Astrocyte (in vitro differentiated cells and primary cell): ENCODE data around the gene EPN2.

ENCODE experiments used
- EZH2 ChIP-seq: IDR thresholded peaks from 2 replicates; pipeline ENCODE4 v1.6.1; 2012; ENCODE audit warnings: mild to moderate bottlenecking, low read length, inconsistent platforms; ENCODE audit not compliant: insufficient read depth
- TF ChIP-seq, protein P1 (sequence below): IDR thresholded peaks from 2 replicates; pipeline ENCODE4 v1.5.1; 2011; ENCODE audit warnings: low read depth, mild to moderate bottlenecking, inconsistent platforms, low read length, moderate library complexity; ENCODE audit not compliant: insufficient read depth

DNA sequence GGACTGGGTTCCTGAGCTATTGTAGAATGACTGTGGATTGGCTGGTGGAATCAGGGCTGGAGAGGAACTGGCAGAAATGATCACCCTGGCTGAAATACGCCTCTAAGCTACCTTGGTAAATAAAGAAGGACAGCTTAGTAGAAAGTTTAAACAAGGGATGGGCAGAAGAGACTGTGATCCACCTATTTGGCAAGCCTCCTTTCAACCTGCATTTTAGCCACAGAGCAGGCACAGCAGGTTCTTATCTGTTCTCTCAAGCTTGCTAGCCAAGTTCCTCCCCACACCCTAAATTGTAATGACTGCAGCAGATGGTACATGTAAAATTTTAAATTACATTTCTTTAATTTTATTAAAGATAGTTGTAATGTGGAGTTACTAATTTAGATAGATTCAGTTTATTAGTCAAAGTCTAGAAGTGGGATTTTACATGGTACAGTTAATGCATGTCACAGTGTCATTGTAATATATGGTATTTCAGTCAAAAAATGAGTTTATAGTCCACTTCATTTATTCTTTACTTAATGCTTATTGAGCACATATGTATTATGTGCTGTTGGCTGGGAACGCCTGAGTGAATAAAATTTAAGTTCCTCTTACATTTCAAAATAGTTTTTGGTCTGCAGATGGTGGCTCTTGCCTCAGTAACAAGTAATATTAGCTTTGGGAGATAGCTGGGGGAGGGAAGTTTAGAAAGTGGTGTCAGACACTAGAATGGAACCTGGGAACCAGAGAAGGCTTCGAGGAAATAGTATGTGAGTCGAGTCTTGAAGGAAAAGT, 11.2 kb downstream of the EPN2 start:
- TF ChIP-seq, protein P1, sequence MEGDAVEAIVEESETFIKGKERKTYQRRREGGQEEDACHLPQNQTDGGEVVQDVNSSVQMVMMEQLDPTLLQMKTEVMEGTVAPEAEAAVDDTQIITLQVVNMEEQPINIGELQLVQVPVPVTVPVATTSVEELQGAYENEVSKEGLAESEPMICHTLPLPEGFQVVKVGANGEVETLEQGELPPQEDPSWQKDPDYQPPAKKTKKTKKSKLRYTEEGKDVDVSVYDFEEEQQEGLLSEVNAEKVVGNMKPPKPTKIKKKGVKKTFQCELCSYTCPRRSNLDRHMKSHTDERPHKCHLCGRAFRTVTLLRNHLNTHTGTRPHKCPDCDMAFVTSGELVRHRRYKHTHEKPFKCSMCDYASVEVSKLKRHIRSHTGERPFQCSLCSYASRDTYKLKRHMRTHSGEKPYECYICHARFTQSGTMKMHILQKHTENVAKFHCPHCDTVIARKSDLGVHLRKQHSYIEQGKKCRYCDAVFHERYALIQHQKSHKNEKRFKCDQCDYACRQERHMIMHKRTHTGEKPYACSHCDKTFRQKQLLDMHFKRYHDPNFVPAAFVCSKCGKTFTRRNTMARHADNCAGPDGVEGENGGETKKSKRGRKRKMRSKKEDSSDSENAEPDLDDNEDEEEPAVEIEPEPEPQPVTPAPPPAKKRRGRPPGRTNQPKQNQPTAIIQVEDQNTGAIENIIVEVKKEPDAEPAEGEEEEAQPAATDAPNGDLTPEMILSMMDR, result no peak
- TF ChIP-seq EZH2, result no peak
